Occipital lobe (tissue), 2 donors: ENCODE results near the gene CLDN18. TPM values are rescaled to one million over a fixed set of nuclear protein-coding genes. Genes with fewer than 3 reads are reported as not detected.
A peak's percentile ranks its signal among the peaks of the same experiment; 100 is the strongest.

Experiments
- DNase-seq: peaks from one replicate; lab custom pipeline; 2025; lab: John Stamatoyannopoulos, UW
- total RNA-seq: library from RNA; depleted of rRNA; stranded (reverse); fragments of >200 nt; gene quantifications from one replicate; pipeline ENCODE4 v1.2.3, GENCODE V29; 2014

The CLDN18 gene
- total RNA-seq, 1 donor from 2014 or later, result not detected

DNA sequence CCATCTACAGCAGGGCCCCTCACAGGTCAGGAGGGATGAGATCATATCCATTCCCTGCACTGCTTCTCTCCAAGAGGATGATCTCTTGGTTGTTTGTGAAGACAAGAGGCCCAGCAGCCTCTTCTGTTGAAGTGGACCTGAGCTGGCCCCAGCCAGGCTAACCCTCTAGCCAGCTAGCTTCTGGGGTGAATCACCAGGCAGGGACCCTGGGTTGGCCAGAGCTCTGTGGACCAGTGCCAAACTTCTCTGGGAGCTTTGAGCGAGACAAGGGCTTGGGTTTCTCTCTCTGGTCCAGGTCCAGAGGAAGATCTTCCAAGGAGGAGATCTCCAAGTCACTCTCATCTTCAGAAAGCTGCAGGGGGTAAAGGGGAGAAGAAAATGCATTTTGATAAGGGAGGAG lies 52.7 kb downstream of the CLDN18 start:
- DNase-seq, result no peak

DNA sequence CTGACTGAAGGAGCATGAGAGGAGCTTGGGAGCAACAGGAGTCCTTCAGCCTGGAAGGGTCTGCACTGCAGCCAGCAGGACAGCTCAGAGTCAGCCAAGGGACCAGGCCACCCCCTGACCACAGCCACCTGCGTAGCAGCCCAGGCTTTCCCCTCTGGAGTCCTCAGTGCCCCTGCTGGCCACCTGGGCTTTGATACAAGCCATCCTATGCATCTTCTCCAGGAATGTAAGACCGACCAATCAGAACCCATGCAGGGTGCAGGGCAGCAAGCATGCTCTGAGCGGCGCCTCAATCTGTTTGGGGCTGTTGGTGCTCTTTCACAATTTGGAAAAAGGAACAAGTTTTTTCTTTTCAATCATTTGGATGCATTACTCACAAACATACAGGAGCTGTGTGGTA lies 53.5 kb downstream of the CLDN18 start:
- no peak for DNase-seq

DNA sequence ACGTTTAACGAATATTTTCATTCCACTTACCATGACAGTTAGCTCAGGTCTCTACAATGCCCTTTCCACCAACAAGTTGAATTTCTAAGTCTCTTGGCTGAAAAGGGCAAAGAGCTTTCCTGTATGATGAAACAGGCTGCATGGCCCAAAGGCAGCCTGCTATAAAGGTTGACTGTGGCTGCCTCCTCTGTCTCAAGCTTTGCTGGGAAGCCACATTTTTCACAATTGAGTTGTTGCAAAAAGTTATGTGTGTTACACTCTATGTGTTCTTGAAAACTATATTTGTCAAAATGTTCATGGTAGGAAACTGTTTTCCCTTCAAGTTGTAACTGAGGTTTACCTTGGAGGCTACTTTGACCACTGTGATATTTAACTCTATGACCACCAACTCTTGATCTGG lies 56.0 kb downstream of the CLDN18 start:
- DNase-seq, result no peak

DNA sequence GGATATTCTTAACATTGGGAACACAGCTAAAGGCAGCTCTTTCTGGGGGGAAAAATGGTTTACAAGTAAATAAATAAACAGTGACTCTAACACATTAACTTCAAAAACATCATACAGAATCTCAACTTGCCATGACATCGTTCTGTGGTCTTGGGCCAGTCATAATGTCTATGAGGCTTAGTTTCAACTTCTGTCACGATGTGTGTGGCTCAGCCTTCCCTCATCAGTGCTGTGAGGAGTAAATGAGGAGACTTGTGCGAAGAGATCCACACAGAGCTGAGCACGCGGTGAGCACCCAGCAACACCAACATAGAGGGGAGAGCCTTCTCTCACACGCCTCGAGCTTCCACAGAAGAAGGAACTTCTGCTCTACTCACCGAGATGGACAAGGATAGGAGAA lies 56.4 kb downstream of the CLDN18 start:
- no peak for DNase-seq

DNA sequence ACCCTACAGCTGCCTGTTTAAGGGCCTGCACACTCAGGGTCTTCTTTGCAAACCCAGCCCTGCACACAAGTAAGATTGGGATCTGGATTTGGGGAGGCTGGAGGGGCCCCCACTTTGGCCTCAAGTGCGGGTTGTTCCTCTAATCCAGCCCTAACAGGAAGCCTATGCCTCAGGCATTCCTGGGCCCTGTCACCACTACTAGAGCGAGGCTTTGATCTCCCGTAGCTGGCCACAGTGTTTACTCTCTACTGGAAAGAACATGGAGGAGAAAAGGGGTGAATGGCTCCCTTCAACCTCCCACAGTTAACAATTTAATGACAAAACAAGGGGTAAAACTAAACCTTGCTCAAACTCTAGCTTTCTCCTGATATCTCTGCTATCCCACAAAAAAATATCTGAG lies 57.0 kb downstream of the CLDN18 start:
- DNase-seq, result no peak

DNA sequence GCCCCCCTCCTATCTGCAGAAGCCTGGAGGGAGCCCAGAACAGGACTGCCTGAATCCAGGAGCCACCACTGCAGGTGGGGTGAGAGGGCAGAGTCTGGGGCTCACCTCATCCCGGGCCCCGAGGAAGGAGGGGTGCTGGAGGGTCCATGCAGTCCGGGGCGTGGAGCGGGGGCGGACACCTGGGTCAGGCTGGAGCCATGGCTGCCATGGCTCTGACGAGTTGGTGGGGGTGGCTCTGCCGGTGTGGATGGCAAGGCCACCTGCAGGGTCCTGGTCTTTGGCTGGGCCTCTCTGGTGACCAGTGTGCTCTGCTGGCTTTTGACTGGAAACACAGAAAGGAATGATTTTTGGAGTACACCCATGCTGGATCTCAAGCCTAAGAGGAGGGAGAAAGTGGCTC lies 58.1 kb downstream of the CLDN18 start:
- no peak for DNase-seq

DNA sequence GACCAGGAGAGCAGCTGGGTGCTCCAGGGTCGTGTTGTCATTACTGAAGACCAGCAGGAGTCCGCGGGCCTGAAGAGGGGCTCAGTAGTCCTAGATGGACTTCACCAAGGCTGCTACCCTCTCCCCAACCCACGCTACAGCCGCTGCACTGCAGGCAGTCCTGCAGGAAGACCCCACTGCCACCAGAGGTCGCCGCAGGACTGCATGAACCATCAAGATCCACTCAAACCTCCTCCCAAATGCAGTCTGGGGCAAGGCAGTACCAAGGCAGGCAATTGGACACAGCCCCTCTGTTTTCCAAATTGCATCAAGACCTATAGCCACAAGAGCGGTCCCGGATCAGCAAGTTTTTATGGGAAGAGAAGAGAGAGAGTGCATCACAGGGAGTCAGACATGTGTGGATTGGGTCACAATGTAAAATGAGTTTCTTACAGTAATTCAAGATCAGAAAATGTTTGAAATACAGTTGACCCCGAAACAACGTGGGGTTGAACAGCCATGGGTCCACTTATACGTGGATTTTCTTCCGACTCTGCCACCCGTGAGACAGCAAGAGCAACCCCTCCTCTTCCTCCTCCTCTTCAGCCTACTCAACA lies 58.7 kb downstream of the CLDN18 start:
- DNase-seq, result peak; percentile 57

DNA sequence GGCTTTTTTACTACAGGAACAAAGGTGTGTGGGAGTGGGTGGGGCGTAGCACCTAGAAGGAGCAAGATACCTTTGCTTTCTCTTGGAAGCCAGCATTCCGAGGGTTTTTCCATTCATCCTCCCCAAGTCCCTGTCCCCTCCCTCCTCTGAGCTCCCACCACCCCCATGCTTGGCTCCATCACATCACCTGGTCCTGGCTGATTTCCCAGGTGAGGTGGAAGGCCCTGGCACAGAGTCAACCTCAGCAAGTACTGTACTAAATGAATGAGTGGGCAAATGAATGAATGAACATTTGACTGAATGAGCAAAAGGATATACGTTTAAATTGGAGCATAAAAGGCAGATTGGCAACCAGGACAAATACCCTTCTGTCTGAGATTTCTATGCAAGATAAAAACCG lies 60.0 kb downstream of the CLDN18 start:
- DNase-seq, result no peak

DNA sequence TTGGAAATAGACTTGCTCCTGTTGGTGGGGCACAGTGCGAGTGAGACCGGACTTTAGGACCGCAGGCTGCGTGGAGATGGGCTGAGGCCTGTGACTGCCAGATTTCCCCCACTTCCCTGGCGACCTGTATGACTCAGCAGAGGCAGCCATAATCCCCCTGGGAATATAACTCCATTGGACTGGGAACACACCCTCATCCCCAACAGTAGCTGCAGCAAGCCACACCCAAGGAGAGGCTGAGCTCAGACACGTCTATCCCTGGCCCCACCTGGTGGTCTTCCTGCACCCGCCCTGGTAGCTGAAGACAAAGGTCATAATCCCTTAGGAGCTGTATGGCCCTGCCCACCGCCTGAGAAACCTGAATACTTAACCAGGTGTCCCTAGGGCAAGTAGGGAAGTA lies 62.8 kb downstream of the CLDN18 start:
- no peak for DNase-seq

DNA sequence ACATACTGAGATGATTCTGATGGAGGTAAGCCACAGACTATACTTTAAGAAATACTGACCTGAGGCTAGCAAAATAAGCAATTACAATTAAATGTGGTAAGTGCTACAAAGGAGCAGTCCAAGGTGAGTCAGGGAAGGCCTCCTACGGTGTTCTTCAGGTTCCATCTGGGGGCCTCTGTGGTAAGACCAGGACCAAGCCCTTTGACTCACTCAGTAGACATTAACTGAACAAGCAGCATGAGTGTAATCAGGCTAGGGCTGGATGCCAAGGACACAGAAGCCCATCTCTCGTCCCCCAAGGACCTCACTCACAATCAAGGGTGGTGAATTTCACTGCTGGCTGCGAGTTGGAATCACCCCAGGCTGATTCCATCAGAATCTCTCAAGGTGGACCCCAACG lies 68.1 kb downstream of the CLDN18 start:
- DNase-seq, result no peak

DNA sequence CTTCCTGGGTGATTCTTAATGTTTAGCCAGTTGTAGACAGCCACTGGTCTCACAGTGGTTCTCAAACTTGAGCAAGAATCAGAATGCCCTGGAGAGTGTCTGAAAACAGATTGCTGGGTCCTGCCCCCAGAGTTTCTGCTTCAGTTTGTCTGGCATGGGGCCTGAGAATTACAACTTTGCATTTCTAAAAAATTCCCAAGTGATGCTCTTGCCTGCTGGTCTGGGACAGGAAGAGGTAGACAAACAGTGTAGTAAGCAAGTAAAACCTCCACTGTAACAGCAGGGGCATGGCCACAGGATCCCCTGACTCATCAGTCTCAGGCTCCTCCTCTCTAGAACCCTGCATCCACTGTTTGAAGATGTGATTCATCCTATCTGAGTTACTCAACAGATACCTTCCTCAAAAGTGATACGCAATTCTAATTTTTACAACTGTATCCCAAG lies 69.0 kb downstream of the CLDN18 start:
- DNase-seq, result no peak

DNA sequence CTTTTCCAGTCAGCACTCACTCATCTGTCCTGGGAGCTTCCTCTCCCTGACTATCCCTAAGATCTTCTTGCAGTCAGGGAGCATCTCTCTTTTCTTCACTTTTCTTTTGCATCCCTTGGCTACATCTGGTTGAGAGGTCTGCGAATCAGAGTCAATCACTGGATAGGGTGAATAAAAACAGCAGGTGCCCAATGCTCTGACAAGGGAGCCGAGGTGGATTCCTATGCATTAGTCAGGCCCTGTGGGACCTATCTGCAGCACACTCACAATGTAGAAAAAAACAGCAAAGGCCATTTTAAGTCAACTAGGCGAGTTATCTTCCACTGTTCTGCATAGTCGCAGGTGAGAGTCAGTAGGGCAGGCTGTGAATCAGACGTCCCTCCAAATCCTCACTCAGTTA lies 69.9 kb downstream of the CLDN18 start:
- no peak for DNase-seq

DNA sequence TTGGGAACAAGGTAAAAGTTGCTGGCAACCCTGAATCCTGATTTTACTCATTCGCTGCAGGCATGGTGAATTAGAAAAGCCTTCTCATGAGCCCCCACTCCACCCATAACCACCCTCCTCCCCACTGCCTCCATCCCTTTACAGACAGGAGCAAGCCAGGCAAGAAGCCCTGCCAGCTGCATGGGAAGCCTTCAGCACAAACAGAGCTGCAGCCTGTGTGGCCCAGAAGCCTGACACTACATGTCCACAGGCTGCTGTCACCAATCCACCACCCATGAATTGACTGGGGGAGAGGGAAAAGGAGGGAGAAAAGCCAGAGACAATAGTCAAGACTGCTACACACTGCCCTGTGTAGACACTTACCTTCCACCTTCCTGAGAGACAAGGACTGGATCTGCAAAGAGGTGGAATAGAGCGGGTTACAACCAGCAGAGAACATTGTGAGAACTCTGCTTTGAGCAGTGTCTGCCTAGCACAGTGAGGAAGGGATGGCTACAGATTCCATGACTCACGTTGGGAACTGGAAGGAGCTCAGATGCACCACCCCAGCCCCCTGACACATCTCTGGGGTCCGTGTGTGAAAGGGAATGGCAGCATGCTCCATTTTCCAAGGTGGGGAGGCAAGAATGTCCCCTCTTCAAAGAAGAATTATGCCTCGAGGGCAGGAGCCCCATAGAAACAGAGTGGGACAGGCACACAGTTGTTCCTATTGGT lies 71.6 kb downstream of the CLDN18 start:
- no peak for DNase-seq

DNA sequence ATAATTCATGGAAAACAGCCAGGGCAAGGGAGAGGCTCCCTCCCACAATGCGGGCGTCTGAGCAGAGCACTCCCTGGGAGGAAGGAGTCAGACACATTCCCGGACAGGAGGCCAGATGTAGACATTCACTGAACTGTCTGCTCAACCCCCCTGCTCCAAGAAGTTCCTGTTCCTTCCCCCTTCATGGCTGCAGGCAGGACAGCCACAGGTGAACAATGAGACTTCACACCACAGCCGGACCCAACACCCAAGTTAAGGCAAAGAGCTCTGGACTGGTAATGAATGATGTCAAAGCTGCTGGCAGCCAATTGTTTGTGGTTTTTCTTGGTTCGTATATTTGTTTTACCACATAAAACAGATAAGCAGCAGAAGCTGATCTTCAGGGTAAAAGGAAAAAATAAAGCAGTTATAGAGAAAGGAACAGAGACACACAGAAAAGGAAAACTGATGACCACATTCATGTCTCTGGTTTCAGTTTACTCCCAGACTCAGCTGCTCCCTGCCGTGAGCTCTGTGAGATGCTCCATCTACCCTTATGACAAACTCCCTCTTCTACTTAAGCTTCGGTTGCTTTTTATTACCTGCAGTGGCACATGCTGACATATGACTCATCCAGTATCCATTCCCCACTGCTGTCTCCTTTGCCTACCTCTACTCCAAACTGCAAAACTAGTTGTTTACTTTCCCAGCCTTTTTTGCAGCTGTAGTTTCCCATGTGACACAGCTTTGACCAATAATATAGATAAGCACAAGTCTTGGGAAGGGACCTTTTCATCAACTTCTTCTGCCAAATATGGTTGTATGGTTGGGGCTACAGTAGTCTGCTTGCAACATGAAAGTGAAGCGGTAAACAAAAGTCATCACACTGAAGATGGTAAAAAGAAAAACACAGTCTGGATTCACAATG lies 72.4 kb downstream of the CLDN18 start:
- DNase-seq, result no peak

DNA sequence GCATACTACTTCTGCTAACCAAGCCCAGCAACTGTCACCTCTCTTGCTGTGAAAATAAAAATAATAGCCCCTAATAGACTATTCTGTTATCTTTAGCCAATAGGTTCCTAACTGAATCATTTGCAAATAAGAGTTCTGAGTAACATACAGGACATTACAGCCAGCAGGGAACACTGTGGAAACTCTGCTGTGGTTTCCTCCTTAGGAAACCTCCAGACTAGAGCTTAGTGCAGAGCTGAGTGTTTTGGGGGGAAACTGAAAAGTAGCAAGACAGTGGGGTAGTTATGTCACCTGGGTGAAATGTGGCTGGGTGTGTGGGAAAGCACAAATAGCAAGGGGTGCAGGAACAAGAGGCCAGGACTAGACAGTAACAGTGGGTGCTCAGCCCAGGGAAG lies 73.0 kb downstream of the CLDN18 start:
- no peak for DNase-seq

Other genes starting within 250 kb of the CLDN18 start
- not detected for gene SOX14, start 245.8 kb upstream of the CLDN18 start, total RNA-seq
- gene DZIP1L, start 105.4 kb downstream of the CLDN18 start, total RNA-seq, result 9.2 TPM
- gene A4GNT, start 122.2 kb downstream of the CLDN18 start, total RNA-seq, result not detected
- 38.8 TPM for gene DBR1, start 164.8 kb downstream of the CLDN18 start, total RNA-seq
- 85.6 TPM for gene ARMC8, start 177.1 kb downstream of the CLDN18 start, total RNA-seq